ENCODE results near the gene DVL2. TPM values are rescaled to one million over a fixed set of nuclear protein-coding genes. Genes with fewer than 3 reads are reported as not detected.

Gene DVL2
- total and polyA plus RNA-seq, 2 donors (not counting 3 experiments of a cell fraction or from before 2014, with no cell fraction given), result 17.2 to 55.9 TPM

DNA sequence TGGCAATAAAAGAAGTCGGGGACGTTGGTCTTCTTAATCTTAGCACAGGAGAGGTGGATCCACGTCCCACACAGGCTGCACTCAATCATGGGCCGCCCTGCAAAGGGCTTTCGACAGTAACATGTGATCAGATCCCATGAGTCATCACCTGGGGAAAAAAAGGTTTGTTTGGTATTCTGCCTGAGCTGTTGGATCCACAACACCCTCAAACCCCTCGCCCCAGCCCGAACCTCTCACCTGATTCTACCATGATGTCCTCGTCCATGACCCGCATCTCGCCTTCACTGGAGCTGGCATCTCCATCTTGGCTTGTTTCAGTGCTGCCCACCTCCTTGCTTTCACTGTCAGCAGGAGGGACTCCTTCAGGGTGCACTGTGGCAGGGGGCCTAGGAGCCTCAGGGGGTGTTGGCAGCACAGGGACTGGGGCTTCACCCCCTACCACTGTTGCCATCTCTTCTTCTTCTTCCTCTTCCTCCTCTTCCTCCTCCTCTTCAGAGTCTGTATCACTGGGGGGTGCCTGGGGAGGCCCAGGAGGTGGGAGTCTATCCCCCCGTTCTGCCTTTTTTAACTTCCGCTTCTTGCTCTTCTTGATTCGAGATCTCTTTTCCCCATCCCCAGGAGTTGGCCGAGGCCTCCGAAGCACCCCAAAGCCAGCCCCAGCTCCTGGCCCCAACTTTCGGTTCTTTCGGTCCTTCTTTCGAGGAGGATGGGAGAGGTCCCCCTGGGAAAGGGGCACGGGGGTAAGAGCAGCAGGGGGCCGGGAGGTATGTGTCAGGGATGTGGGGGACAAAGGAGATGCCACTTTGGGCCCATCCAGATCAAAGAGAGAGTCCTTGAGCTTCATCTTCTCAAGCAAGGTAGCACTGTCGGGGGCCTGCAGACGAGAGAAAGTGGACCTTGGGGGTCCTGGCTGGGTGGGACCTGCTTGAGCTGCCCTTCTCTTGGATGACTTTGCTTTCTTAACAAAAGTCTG, 1.7 kb upstream of the DVL2 start:
- intact Hi-C loops (cut with micrococcal nuclease), result loop anchor here (5.0 kb wide), 1 partner anchor 621 kb away; the partner anchor contains the start of genes CYB5D1, NAA38 and TMEM88
- no peak overlapping the region for H3K4me2 ChIP-seq (ENCODE audit: insufficient read depth, low read length)

More for the DNA sequence above, 1.7 kb upstream of the DVL2 start:
- TF ChIP-seq EZH2 (IDR thresholded peaks at IDR 0.05; ENCODE audit: borderline replicate concordance, low read depth, low read length, severe bottlenecking) (no peak), POLR2A (IDR thresholded peaks at IDR 0.05; ENCODE audit: low read depth, low read length) (peak; percentile 45), FOS (IDR thresholded peaks at IDR 0.05; ENCODE audit: borderline replicate concordance, insufficient read depth, low read length) (peak; percentile 15), JUN (IDR thresholded peaks at IDR 0.05; ENCODE audit: borderline replicate concordance, insufficient read depth, insufficient read length, low read depth) (peak; percentile 3), CTCF (IDR thresholded peaks at IDR 0.05; ENCODE audit: extremely low read depth in 1 of 2, insufficient read depth in 1 of 2, low read depth in 1 of 2, low read length in 2 of 2) (no peak), GATA2 (IDR thresholded peaks at IDR 0.05; ENCODE audit: insufficient read depth, insufficient read length, low read depth, low read length) (no peak), POLR2AphosphoS5 (IDR thresholded peaks at IDR 0.05; ENCODE audit: insufficient read depth, low read depth, low read length) (no peak)
- Histone ChIP-seq H3K9me1 (replicated peaks; ENCODE audit: control insufficient read depth, extremely low read depth, insufficient read depth, low read length) (no peaks in the 10 kb centered on the region), H3K27me3 (ENCODE audit: control insufficient read depth in 2 of 2, insufficient read depth in 2 of 2, low read length in 2 of 2) (no peaks in the 10 kb centered on the region), H3K79me2 (ENCODE audit: control insufficient read depth, insufficient read depth, low read length) (peaks cover 70% of the 10 kb centered on the region), H2AFZ (ENCODE audit: low read depth, low read length) (no peak overlapping the region), H3K9ac (replicated peaks; ENCODE audit: extremely low read depth, insufficient read depth, low read length) (no peak overlapping the region), H3K9me3 (replicated peaks; ENCODE audit: control insufficient read depth, insufficient read depth, low read length) (no peaks in the 10 kb centered on the region), H4K20me1 (replicated peaks; ENCODE audit: control insufficient read depth, extremely low read depth, insufficient read depth, low read length) (peaks cover 4% of the 10 kb centered on the region), H3K4me3 (replicated peaks in 1 of 3; ENCODE audit: insufficient read depth in 1 of 3, low read depth in 1 of 3, low read length in 3 of 3) (no peak overlapping the region), H3K27ac (ENCODE audit: insufficient read depth, low read depth, low read length) (no peak overlapping the region), H3K4me1 (ENCODE audit: control insufficient read depth, extremely low read depth, insufficient read depth, low read length) (peaks cover 25% of the 10 kb centered on the region), H3K36me3 (ENCODE audit: control insufficient read depth in 2 of 2, extremely low read depth in 1 of 2, insufficient read depth in 2 of 2, low read length in 2 of 2) (peaks cover 15 to 24% of the 10 kb centered on the region in 2 experiments)
- no peak for FAIRE-seq
- BruUV-seq (replicated peaks), result no TSS peak
- dilution Hi-C loops (cut with MboI; ENCODE audit: extremely low pct_ligation_motif_present, low sequenced_read_pairs), result no loop called here
- ChIA-PET POLR2A (no interaction called here), CTCF (interaction anchor here (0.7 to 3.4 kb wide), 5 partner anchors 15 to 61 kb away, joined by 3 to 34 read pairs (median 3); partner anchors contain the start of genes ACADVL, DLG4 and SLC2A4)
- no peak for DNase-seq (ENCODE audit: low read depth, low spot score)

All from endothelial cell of umbilical vein (primary cell).